NCI-H128 (cell line): ENCODE data around the gene IQCM.
"Not testable (repeated sequence)": the region's sequence is repeated elsewhere in the genome, so short reads cannot be mapped to it uniquely, and the experiment has no call there.

ENCODE experiments used
- DNase-seq: peaks from one replicate; lab custom pipeline; 2025; ENCODE audit not compliant: unreplicated experiment; lab: John Stamatoyannopoulos, UW

Gene IQCM

DNA sequence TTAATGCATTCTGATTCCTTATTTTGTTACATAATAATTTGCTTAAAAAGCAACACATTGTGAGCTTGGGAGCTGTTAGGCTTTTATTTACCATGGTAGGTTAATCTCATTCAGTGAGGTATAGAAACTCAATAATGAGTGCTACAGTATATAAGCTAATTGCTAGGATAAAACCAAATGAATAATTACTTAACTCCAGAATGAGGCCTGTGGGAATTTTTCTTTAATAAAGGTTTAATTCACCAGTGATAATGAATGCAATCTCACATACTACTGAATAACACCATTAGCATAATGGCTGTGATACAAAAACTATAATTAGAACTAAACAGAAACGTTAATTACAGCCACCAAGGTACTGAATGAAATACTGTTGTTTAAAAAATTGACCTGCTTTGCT lies 326.3 kb downstream of the IQCM start:
- no peak for DNase-seq

- no peak for DNase-seq
These were observed 328.8 kb downstream of the IQCM start for GRCh38 chr4:149486861-149487260.

GRCh38 chr4:149468669-149469068 lies 347.0 kb downstream of the IQCM start:
- not testable (repeated sequence) for DNase-seq

DNA sequence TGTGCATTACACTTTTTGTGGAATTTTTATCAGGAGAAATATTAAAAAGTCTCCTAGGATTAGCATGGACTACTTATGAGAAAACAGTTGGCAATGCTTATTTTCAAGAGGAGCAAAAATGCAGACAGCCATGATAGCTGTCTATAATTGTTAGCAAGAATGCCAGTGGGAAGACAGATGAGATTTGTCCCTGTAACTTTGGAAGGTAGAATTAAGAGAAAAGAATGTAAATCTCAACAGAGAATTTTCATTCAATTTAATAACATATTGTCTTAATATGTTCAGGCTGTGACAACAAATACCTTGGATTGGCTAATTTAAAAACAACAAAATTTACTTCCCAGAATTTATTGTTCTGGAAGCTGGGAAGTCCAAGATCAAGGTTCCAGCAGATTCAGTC lies 349.2 kb downstream of the IQCM start:
- no peak for DNase-seq

DNA sequence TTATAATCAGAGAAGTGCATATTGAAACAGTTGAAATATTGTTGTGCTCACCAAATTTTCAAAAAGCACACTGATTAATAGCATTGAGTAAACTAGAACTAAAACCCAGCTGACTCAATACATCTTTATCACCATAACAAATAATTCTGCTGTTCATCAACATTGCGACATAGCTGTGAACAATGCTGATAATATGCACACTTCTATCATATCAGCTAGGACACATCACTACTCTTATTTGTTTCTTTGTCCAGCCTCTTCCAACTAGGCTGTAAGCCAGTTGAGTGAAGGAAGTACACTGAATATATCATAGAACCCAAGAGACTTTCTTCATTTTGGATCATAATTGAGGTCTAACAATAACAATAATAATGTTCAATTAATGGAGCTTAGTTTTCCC lies 349.7 kb downstream of the IQCM start:
- no peak for DNase-seq

- no peak for DNase-seq
These were observed 372.1 kb downstream of the IQCM start for GRCh38 chr4:149443537-149443936.

- DNase-seq, result no peak
These were observed 374.3 kb downstream of the IQCM start for GRCh38 chr4:149441338-149441737.

DNA sequence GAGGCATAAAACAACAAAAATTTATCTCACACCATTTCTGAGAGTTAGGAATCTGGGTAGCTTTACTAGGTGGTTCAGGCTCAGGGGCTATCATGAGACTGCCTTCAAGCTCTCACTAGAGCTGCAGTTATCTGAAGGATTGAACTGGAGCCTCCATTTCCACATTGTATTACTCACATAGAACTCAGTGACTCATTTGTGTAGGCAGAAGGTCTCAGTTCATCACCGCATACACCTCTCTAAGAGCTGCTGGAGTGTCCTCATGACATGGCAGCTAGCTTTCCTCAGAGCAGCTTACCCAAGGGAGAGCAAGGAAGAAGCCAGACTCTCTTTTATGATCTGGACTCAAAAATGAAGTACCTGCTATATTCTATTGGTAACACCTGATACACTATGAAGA lies 389.2 kb downstream of the IQCM start:
- no peak for DNase-seq

GRCh38 chr4:149409555-149409962 lies 406.1 kb downstream of the IQCM start:
- no peak for DNase-seq

- no peak for DNase-seq
These were observed 406.5 kb downstream of the IQCM start for GRCh38 chr4:149409146-149409545.

- DNase-seq, result no peak
These were observed 411.5 kb downstream of the IQCM start for GRCh38 chr4:149404143-149404542.

- DNase-seq, result no peak
These were observed 412.6 kb downstream of the IQCM start for GRCh38 chr4:149403081-149403480.

DNA sequence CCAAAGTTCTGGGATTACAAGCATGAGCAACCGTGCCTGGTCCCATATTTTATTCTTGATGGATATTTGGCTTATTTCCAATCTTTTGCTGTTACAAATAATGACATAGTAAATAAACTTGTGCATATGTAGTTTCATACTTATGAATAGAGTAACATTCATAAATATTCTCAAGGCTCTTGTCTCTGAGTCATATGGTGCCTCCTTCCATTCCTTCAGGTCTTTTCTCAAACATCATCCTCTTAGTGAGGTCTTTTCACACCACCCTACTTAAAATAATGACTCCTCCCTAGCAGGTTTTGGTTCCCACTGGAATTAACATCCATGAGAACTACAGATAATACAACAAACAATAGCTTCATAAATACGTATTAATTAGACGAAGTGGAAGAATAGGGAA lies 416.6 kb downstream of the IQCM start:
- no peak for DNase-seq

GRCh38 chr4:149370785-149371420 lies 444.7 kb downstream of the IQCM start:
- no peak for DNase-seq

GRCh38 chr4:149370002-149370401 lies 445.6 kb downstream of the IQCM start:
- DNase-seq, result no peak

GRCh38 chr4:149353241-149353640 lies 462.4 kb downstream of the IQCM start:
- no peak for DNase-seq

DNA sequence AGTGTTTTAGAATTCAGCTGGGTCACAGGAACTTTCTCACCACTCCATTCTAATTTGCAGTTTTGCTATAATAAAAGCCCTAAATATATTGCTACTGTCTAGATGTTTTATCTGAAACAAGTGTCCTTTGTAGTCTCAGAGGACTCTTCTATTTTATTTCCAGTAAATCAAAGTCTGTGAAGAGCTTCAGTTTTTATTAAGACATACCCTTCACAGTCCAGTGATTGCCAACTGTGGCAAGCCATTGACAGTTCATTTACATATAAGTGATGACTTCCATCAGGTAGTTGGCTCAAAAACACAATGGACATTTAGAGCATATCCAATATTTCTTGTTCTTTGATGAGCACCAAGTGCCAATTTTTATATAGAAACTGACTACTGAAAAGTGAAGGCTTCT lies 466.1 kb downstream of the IQCM start:
- DNase-seq, result no peak

GRCh38 chr4:149347139-149347538 lies 468.5 kb downstream of the IQCM start:
- no peak for DNase-seq

DNA sequence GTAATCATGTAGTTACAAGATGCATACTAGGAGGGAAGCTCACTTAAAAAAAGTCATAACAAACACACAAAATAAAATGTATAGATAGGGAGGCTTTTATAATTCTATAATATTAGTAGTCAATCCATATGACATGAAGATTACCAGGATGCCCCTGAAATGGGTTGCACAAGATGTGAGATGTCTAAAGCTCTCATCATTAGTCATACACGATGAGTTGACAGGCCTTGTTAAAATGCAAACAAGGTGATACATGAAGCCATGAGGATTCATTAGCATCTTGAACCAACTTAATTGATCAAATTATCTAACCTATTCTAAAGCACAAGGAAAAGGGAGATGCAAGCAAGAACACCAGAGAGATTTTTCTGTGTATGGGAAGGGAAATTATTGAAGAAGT lies 470.2 kb downstream of the IQCM start:
- DNase-seq, result no peak

DNA sequence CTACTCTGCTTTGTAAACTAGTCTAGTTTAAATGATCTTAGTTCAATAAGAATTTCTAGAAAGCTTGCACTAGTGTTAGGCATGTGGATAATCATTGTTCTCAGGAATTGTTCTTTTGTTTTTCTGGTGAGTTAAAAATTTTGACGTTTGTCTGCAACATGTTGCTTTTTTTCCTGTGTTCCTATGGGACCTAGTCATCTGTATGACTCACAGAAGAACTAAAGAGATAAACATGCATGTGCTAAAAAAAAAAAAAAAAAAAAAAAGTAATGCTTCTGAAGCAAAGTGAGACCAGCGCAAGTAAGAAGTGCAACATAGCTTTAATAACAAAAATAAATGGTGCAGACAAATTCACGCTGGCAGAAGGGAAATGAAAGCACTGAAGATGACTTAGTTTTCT lies 471.2 kb downstream of the IQCM start:
- no peak for DNase-seq

DNA sequence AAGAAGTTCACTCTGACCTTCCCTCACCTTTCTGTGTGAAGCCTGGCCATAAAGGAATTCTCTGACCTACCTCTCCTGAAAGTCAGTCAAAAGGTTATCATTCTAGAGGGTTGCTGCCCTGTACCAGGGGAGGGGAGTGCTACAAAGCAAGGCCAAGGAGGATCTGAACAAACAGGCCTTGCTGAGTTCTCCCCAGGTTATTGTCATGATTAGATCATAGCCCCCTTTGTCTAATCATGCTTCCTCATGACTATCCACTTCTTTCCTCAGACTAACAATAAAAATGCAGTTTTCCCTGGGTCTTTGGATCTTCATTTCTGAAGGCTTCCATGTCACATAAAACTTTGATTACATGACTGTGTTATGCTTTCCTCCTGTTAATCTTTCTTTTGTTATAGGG lies 472.0 kb downstream of the IQCM start:
- no peak for DNase-seq

DNA sequence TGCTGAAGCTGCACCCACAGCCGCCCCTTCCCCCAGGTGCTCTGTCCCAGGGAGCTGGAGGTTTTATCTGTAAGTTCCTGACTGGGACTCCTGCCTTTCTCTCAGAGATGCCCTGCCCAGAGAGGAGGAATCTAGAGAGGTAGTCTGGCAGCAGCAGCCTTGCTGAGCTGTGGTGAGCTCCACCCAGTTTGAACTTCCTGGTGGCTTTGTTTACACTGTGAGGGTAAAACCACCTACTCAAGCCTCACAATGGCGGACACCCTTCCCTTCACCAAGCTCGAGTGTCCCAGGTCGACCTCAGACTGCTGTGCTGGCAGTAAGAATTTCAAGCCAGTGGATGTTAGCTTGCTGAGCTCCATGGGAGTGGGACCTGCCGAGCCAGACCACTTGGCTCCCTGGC lies 474.5 kb downstream of the IQCM start:
- not testable (repeated sequence) for DNase-seq

GRCh38 chr4:149328161-149328560 lies 487.5 kb downstream of the IQCM start:
- no peak for DNase-seq

- no peak for DNase-seq
These were observed 493.4 kb downstream of the IQCM start for GRCh38 chr4:149322203-149322602.
